GM21390 (cell line): ENCODE results near the gene TSC22D2.

ENCODE experiments used
- ATAC-seq: cut with Tn5 transposase; IDR thresholded peaks from one replicate; pipeline ENCODE4 v1.9.1; 2021; ENCODE audit not compliant: unreplicated experiment

Gene TSC22D2

GRCh38 chr3:150411106-150411460 lies 3.0 kb downstream of the TSC22D2 start:
- no peak for ATAC-seq

- ATAC-seq: no peak
Observed at GRCh38 chr3:150411546-150411945, 3.4 kb downstream of the TSC22D2 start.

- no peak for ATAC-seq
Observed at GRCh38 chr3:150411976-150412375, 3.9 kb downstream of the TSC22D2 start.

- no peak for ATAC-seq
Observed at GRCh38 chr3:150412561-150413231, 4.6 kb downstream of the TSC22D2 start.

GRCh38 chr3:150414258-150414657 lies 6.2 kb downstream of the TSC22D2 start:
- ATAC-seq: no peak

GRCh38 chr3:150414959-150415358 lies 6.9 kb downstream of the TSC22D2 start:
- ATAC-seq: no peak

GRCh38 chr3:150419076-150419868 lies 11.2 kb downstream of the TSC22D2 start:
- no peak for ATAC-seq

- no peak for ATAC-seq
Observed at GRCh38 chr3:150419959-150420358, 11.9 kb downstream of the TSC22D2 start.

GRCh38 chr3:150421256-150421655 lies 13.2 kb downstream of the TSC22D2 start:
- no peak for ATAC-seq

GRCh38 chr3:150421799-150422548 lies 13.9 kb downstream of the TSC22D2 start:
- ATAC-seq: no peak

GRCh38 chr3:150422907-150423306 lies 14.8 kb downstream of the TSC22D2 start:
- ATAC-seq: no peak

GRCh38 chr3:150423761-150424160 lies 15.7 kb downstream of the TSC22D2 start:
- no peak for ATAC-seq

GRCh38 chr3:150426292-150426691 lies 18.2 kb downstream of the TSC22D2 start:
- no peak for ATAC-seq

- no peak for ATAC-seq
Observed at GRCh38 chr3:150428562-150428961, 20.5 kb downstream of the TSC22D2 start.

- no peak for ATAC-seq
Observed at GRCh38 chr3:150429767-150430671, 21.9 kb downstream of the TSC22D2 start.

- ATAC-seq: no peak
Observed at GRCh38 chr3:150433347-150433746, 25.2 kb downstream of the TSC22D2 start.

- no peak for ATAC-seq
Observed at GRCh38 chr3:150434234-150434633, 26.1 kb downstream of the TSC22D2 start.

- no peak for ATAC-seq
Observed at GRCh38 chr3:150436161-150436560, 28.1 kb downstream of the TSC22D2 start.

GRCh38 chr3:150439657-150440056 lies 31.6 kb downstream of the TSC22D2 start:
- no peak for ATAC-seq

GRCh38 chr3:150443331-150443741 lies 35.2 kb downstream of the TSC22D2 start:
- ATAC-seq: no peak

GRCh38 chr3:150444371-150444770 lies 36.3 kb downstream of the TSC22D2 start:
- ATAC-seq: no peak
